ENCODE measurements around the gene GBX2.

DNA sequence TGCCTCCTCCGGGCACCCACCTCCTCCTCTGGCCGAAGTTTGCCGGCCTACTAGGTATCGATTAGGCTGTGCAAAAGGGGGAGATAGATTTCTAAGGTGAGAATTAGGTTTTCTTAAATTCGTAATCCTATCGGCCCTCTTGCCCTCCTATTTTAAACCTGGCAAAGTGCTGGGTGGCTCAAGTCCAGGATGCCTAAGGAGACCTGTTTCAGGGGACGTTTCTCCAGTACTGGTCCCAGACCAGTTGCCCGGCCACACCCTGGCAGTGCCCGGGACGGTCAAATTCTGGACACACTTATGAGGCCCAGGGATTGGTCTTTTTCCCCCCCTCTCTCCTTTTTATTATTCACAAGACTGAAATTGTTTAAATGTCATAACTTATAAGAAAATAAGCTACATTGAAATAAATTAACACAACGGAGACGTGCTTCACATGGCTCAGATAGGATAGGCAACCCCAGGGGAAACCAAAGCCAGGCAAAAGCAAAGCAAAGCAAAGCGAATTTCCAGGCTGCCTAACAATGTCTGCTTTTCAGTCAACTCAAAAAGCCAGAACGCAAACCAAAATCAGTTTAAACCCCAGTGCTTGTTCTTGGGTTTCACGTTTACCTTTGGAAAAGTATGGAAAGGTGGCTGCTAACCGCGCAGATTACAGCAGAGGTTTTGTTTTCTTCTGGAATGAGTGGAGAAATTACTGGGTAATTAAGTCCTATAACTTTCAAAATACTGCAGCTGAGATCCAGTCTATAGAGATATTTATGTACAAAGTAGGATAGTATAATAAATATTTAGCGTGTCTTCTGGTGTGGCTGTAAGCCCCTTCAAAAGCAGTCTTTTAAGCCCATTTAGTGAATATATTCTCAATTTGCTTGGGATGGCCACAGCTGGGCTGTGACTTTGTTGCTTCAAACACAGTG, 3.0 kb downstream of the GBX2 start:
- TF ChIP-seq, protein P1, sequence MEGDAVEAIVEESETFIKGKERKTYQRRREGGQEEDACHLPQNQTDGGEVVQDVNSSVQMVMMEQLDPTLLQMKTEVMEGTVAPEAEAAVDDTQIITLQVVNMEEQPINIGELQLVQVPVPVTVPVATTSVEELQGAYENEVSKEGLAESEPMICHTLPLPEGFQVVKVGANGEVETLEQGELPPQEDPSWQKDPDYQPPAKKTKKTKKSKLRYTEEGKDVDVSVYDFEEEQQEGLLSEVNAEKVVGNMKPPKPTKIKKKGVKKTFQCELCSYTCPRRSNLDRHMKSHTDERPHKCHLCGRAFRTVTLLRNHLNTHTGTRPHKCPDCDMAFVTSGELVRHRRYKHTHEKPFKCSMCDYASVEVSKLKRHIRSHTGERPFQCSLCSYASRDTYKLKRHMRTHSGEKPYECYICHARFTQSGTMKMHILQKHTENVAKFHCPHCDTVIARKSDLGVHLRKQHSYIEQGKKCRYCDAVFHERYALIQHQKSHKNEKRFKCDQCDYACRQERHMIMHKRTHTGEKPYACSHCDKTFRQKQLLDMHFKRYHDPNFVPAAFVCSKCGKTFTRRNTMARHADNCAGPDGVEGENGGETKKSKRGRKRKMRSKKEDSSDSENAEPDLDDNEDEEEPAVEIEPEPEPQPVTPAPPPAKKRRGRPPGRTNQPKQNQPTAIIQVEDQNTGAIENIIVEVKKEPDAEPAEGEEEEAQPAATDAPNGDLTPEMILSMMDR (IDR thresholded peaks at IDR 0.05) = no peak
- TF ChIP-seq POLR2A (IDR thresholded peaks at IDR 0.05) = no peak
- TF ChIP-seq POLR2AphosphoS5 (IDR thresholded peaks at IDR 0.05) = no peak
